CD14-positive monocyte (primary cell): ENCODE data around the gene GHDC. TPM values are rescaled to one million over a fixed set of nuclear protein-coding genes. Genes with fewer than 3 reads are reported as not detected.

Source experiments
- DNase-seq, 3 donors: peaks; one replicate each; pipeline ENCODE4 v3.0.0-alpha.2; 2011 to 2022
- H2AFZ ChIP-seq: 2 replicates; pipeline ENCODE4 v1.6.0; 2012; ENCODE audit warnings: mild to moderate bottlenecking, low read depth, low read length, inconsistent platforms; ENCODE audit not compliant: insufficient read depth, poor library complexity, severe bottlenecking
- H3K27ac ChIP-seq, 2 donors: 1 replicate in 1 of 2; 2 replicates in 1 of 2; pipeline ENCODE4 v1.5.1; 2012 to 2013; ENCODE audit warnings: low read length in 2 of 2, control low read depth in 1 of 2, inconsistent platforms in 1 of 2, low read depth in 1 of 2, mild to moderate bottlenecking in 1 of 2
- H3K27me3 ChIP-seq, 2 donors: one replicate each; pipeline versions ENCODE4 v1.6.0 to v1.6.1; 2011 to 2013; ENCODE audit warnings: low read length in 2 of 2; ENCODE audit not compliant: control insufficient read depth in 2 of 2, insufficient read depth in 2 of 2
- H3K36me3 ChIP-seq, 2 donors: replicated peaks in 1 of 2; 1 replicate in 1 of 2; 2 replicates in 1 of 2; pipeline versions ENCODE4 v1.5.1 to v1.6.1; 2012 to 2013; ENCODE audit warnings: low read length in 2 of 2, control low read depth in 1 of 2, inconsistent platforms in 1 of 2, mild to moderate bottlenecking in 1 of 2; ENCODE audit not compliant: insufficient read depth in 2 of 2, control insufficient read depth in 1 of 2
- H3K4me1 ChIP-seq, 2 donors: 1 replicate in 1 of 2; 2 replicates in 1 of 2; pipeline versions ENCODE4 v1.5.1 to v1.6.1; 2012 to 2013; ENCODE audit warnings: low read length in 2 of 2, control low read depth in 1 of 2, inconsistent platforms in 1 of 2, mild to moderate bottlenecking in 1 of 2, moderate library complexity in 1 of 2; ENCODE audit not compliant: insufficient read depth in 2 of 2, control insufficient read depth in 1 of 2
- H3K4me2 ChIP-seq: replicated peaks from 2 replicates; pipeline ENCODE3; 2012; ENCODE audit warnings: low read length, moderate library complexity, mild to moderate bottlenecking; ENCODE audit not compliant: poor library complexity, severe bottlenecking; ENCODE audit errors: extremely low read depth
- H3K4me3 ChIP-seq, 3 experiments: fragments of 200-600 bp in 1 of 3; sonication (generic) in 1 of 3; replicated peaks in 1 of 3; 1 replicate in 2 of 3; 2 replicates in 1 of 3; pipeline ENCODE4 v1.5.1; 2011 to 2013; ENCODE audit warnings: low read length in 3 of 3, mild to moderate bottlenecking in 3 of 3, control low read depth in 2 of 3, low read depth in 2 of 3, inconsistent platforms in 1 of 3, moderate library complexity in 1 of 3
- H3K79me2 ChIP-seq: 2 replicates; pipeline ENCODE4 v1.6.0; 2012; ENCODE audit warnings: mild to moderate bottlenecking, control low read depth, inconsistent platforms, low read length, moderate library complexity; ENCODE audit not compliant: insufficient read depth
- H3K9ac ChIP-seq: 2 replicates; pipeline ENCODE4 v1.6.0; 2017; ENCODE audit warnings: low read length, mild to moderate bottlenecking; ENCODE audit not compliant: insufficient read depth, poor library complexity, severe bottlenecking
- H3K9me3 ChIP-seq, 2 donors: replicated peaks in 1 of 2; 1 replicate in 1 of 2; 2 replicates in 1 of 2; pipeline versions ENCODE4 v1.5.1 to v1.6.1; 2012 to 2013; ENCODE audit warnings: low read length in 2 of 2, control low read depth in 1 of 2; ENCODE audit not compliant: control insufficient read depth in 1 of 2, insufficient read depth in 1 of 2
- H4K20me1 ChIP-seq: 2 replicates; pipeline ENCODE4 v1.6.0; 2012; ENCODE audit warnings: mild to moderate bottlenecking, low read length, control low read depth, moderate library complexity; ENCODE audit not compliant: insufficient read depth
- H3K27ac Mint-ChIP-seq, 7 donors: one replicate each; pipeline ENCODE4 v1.8.0; 2020; ENCODE audit warnings: mild to moderate bottlenecking in 7 of 7, mixed read lengths in 7 of 7, moderate library complexity in 6 of 7, inconsistent platforms in 2 of 7
- H3K27me3 Mint-ChIP-seq, 3 donors: one replicate each; pipeline ENCODE4 v1.8.0; 2021 to 2022; ENCODE audit warnings: low read depth in 3 of 3, mild to moderate bottlenecking in 3 of 3, mixed read lengths in 3 of 3, moderate library complexity in 3 of 3, inconsistent platforms in 1 of 3
- H3K36me3 Mint-ChIP-seq, 2 donors: one replicate each; pipeline ENCODE4 v1.8.0; 2020; ENCODE audit warnings: mixed read lengths in 2 of 2, inconsistent platforms in 1 of 2, mild to moderate bottlenecking in 1 of 2
- H3K4me1 Mint-ChIP-seq: one replicate; pipeline ENCODE4 v1.8.0; 2020; ENCODE audit warnings: mild to moderate bottlenecking, mixed read lengths
- H3K4me3 Mint-ChIP-seq, 2 donors: one replicate each; pipeline ENCODE4 v1.8.0; 2020; ENCODE audit warnings: mild to moderate bottlenecking in 2 of 2, mixed read lengths in 2 of 2, moderate library complexity in 1 of 2
- H3K9me3 Mint-ChIP-seq, 7 donors: one replicate each; pipeline ENCODE4 v1.8.0; 2020 to 2022; ENCODE audit warnings: mixed read lengths in 7 of 7, mild to moderate bottlenecking in 6 of 7, moderate library complexity in 6 of 7, inconsistent platforms in 2 of 7
- CTCF ChIP-seq: fragments of 200-600 bp; IDR thresholded peaks from one replicate; pipeline ENCODE4 v1.8.0; 2022; ENCODE audit warnings: antibody characterized with exemption, mild to moderate bottlenecking
- WGBS: methylation state at CpG from one replicate; pipeline ENCODE4 v1.1.5; 2013; ENCODE audit warnings: missing lambda C conversion rate; ENCODE audit not compliant: insufficient coverage; 5-methylcytosine and 5-hydroxymethylcytosine counted together
- intact Hi-C, 2 donors: fragments of 100-400 bp; cut with micrococcal nuclease; formaldehyde crosslinking; loops; one replicate each; pipeline versions ENCODE4 v1.15.0 to v1.15.1; 2023
- polyA plus RNA-seq, 3 donors: library from polyadenylated mRNA; depleted of rRNA in 1 of 3; unstranded in 2 of 3; stranded (reverse) in 1 of 3; fragments of 300-500 nt in 2 of 3; fragments of >200 nt in 1 of 3; fragmentation: Illumina TruSeq in 2 of 3; gene quantifications; 1 replicate in 2 of 3; 2 replicates in 1 of 3; pipeline ENCODE4 v1.2.3, GENCODE V29; 2012 to 2021

Gene GHDC
- polyA plus RNA-seq, 3 donors, result 20.0 to 31.6 (median 20.6) TPM

- H3K4me3 Mint-ChIP-seq, result no peak overlapping the region
- H3K4me1 ChIP-seq, result peaks cover 56 to 63% of the 10 kb centered on the region in 2 donors
- no peak for TF ChIP-seq CTCF
- H3K27me3 Mint-ChIP-seq, result no peaks in the 10 kb centered on the region
- H3K27ac Mint-ChIP-seq, result no peak overlapping the region
- peaks cover 0 to 2% (median 0%) of the 10 kb centered on the region in 7 donors for H3K9me3 Mint-ChIP-seq
- DNase-seq, result no peak
- H3K4me1 Mint-ChIP-seq, result peaks cover 56% of the 10 kb centered on the region
- peaks cover 6% of the 10 kb centered on the region for H3K79me2 ChIP-seq
- H4K20me1 ChIP-seq, result no peaks in the 10 kb centered on the region
- 91% methylated on average over 4 of the region's 5 CpGs for WGBS
- peaks cover 16 to 24% of the 10 kb centered on the region in 2 donors for H3K36me3 Mint-ChIP-seq
- H3K4me3 ChIP-seq, result no peak overlapping the region
- no peak overlapping the region for H3K4me2 ChIP-seq
- H3K27me3 ChIP-seq, result no peaks in the 10 kb centered on the region
- peaks cover 13 to 18% of the 10 kb centered on the region in 2 donors for H3K36me3 ChIP-seq
- intact Hi-C loops, result no loop called here
- no peak overlapping the region for H3K27ac ChIP-seq
- H2AFZ ChIP-seq, result no peak overlapping the region
- H3K9me3 ChIP-seq, result no peaks in the 10 kb centered on the region
- no peak overlapping the region for H3K9ac ChIP-seq
These were observed 3.1 kb downstream of the GHDC start for GRCh38 chr17:42191275-42191608.

GRCh38 chr17:42190491-42191274, 3.6 kb downstream of the GHDC start:
- Histone ChIP-seq H3K9ac (no peak overlapping the region), H3K4me3 (no peak overlapping the region), H3K4me1 (peaks cover 61 to 69% of the 10 kb centered on the region in 2 donors), H3K79me2 (peaks cover 6% of the 10 kb centered on the region), H3K36me3 (peaks cover 13 to 18% of the 10 kb centered on the region in 2 donors), H3K27ac (no peak overlapping the region), H3K9me3 (no peaks in the 10 kb centered on the region), H4K20me1 (no peaks in the 10 kb centered on the region), H3K4me2 (no peak overlapping the region), H3K27me3 (no peaks in the 10 kb centered on the region), H2AFZ (no peak overlapping the region)
- TF ChIP-seq CTCF, result no peak
- Mint-ChIP-seq H3K27me3 (no peaks in the 10 kb centered on the region), H3K4me3 (no peak overlapping the region), H3K36me3 (peaks cover 16 to 24% of the 10 kb centered on the region in 2 donors), H3K4me1 (peaks cover 62% of the 10 kb centered on the region), H3K27ac (no peak overlapping the region), H3K9me3 (peaks cover 0 to 2% (median 0%) of the 10 kb centered on the region in 7 donors)
- WGBS, result 88% methylated on average over 11 of the region's 17 CpGs
- no peak for DNase-seq
- intact Hi-C loops, result no loop called here
